ENCODE data around the gene TMEM132C. TPM values are rescaled to one million over a fixed set of nuclear protein-coding genes. Genes with fewer than 3 reads are reported as not detected.

The TMEM132C gene
- total RNA-seq, 2 experiments from 2014 or later = not detected

- no peaks in the 10 kb centered on the region for H3K36me3 Mint-ChIP-seq
- no peaks in the 10 kb centered on the region for H3K27me3 Mint-ChIP-seq
- ATAC-seq (ENCODE audit: low read depth) (no peak), DNase-seq (no peak)
- H3K4me3 Mint-ChIP-seq = no peak overlapping the region
- no peaks in the 10 kb centered on the region for H3K4me1 Mint-ChIP-seq
- POLR2A ChIA-PET = no interaction called here
- H3K9me3 Mint-ChIP-seq = peaks cover 5% of the 10 kb centered on the region
- H3K27ac Mint-ChIP-seq = no peak overlapping the region
These were observed 298.0 kb downstream of the TMEM132C start for GRCh38 chr12:128564956-128565355.

- no peaks in the 10 kb centered on the region for H3K27me3 Mint-ChIP-seq
- POLR2A ChIA-PET = no interaction called here
These were observed 300.8 kb downstream of the TMEM132C start for GRCh38 chr12:128567730-128568129.

DNA sequence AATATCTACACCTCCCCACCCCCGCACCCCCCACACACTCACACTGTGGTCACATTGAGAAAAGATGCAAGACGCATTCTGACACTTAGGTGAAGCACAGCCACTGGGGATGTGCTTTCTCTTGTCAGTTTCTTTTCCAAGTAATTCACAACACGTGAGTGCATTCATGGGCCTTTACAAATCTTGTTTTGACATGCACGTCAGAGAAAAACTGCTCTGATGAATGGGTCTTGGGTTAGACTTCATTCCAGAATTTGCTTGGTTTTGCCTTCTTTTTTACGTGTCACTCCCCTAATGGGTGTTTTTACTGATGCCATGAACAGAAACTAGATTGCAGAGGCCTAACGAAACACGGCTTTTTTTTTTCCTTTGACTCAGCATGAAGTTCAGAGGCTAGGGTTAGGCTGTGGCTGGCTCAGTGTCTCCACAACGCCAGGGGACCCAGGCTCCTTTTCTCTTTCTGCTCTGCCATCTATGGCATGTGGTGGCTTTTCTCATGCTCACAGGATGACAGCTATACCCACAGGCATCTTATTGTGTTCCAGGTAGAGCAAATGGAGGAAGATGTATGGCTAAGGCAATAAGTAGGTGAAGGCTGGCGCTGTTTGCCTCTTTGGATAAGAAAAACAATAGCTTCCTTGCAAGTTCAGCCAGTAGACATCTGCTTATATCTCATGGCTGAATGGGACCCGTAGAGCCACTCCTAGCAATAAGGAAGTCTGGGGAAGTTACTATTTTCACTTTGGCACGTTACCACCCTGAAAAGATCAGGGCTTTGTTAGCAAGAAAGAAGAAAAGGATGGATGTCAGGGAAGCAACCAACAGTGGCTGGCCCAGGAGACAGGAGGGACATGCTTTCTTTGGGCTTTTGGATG, 303.5 kb downstream of the TMEM132C start:
- Mint-ChIP-seq H3K27me3 (no peaks in the 10 kb centered on the region), H3K9me3 (peaks cover 4% of the 10 kb centered on the region), H3K36me3 (no peaks in the 10 kb centered on the region), H3K27ac (no peak overlapping the region), H3K4me3 (no peak overlapping the region), H3K4me1 (no peaks in the 10 kb centered on the region)
- ATAC-seq (ENCODE audit: low read depth) = no peak
- DNase-seq = no peak
- POLR2A ChIA-PET = no interaction called here

More at GRCh38 chr12:128567730-128568129, 300.8 kb downstream of the TMEM132C start:
- H3K27ac Mint-ChIP-seq = no peak overlapping the region
- ATAC-seq (ENCODE audit: low read depth) = no peak
- no peaks in the 10 kb centered on the region for H3K9me3 Mint-ChIP-seq
- no peak overlapping the region for H3K4me3 Mint-ChIP-seq
- DNase-seq = no peak
- H3K36me3 Mint-ChIP-seq = no peaks in the 10 kb centered on the region
- H3K4me1 Mint-ChIP-seq = no peaks in the 10 kb centered on the region

- H3K9me3 Mint-ChIP-seq = peaks cover 4% of the 10 kb centered on the region
- no peaks in the 10 kb centered on the region for H3K27me3 Mint-ChIP-seq
- ATAC-seq (ENCODE audit: low read depth) (no peak), DNase-seq (no peak)
- H3K4me3 Mint-ChIP-seq = no peak overlapping the region
- POLR2A ChIA-PET = no interaction called here
- no peak overlapping the region for H3K27ac Mint-ChIP-seq
- no peaks in the 10 kb centered on the region for H3K36me3 Mint-ChIP-seq
- H3K4me1 Mint-ChIP-seq = no peaks in the 10 kb centered on the region
These were observed 305.2 kb downstream of the TMEM132C start for GRCh38 chr12:128571906-128572810.

- Mint-ChIP-seq H3K27me3 (no peaks in the 10 kb centered on the region), H3K36me3 (no peaks in the 10 kb centered on the region), H3K27ac (no peak overlapping the region), H3K4me1 (no peaks in the 10 kb centered on the region), H3K9me3 (peaks cover 8% of the 10 kb centered on the region), H3K4me3 (no peak overlapping the region)
- ATAC-seq (ENCODE audit: low read depth) (no peak), DNase-seq (no peak)
- POLR2A ChIA-PET = no interaction called here
These were observed 306.9 kb downstream of the TMEM132C start for GRCh38 chr12:128573907-128574306.

DNA sequence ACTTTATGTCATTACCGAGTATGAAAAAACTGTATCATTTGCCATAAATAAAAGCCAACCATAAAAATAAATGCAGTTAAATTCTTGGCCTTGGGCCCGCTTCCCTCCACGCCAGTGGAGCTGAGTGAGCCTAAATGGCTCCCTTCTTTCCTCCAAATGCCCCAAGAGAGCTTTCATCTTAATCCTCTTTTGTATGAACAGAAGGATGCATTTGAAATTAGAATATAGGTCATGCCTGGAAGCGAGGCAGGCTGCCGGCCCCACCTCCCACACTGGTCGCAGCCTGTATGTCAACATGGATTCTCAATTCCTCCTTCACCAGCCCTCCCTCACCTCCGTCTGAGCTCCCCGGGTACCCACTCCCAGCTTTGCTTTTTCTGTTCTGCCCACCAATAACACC, 311.1 kb downstream of the TMEM132C start:
- Mint-ChIP-seq H3K4me3 (no peak overlapping the region), H3K27ac (no peak overlapping the region), H3K9me3 (peaks cover 8% of the 10 kb centered on the region), H3K27me3 (no peaks in the 10 kb centered on the region), H3K4me1 (no peaks in the 10 kb centered on the region), H3K36me3 (no peaks in the 10 kb centered on the region)
- ATAC-seq (ENCODE audit: low read depth) (no peak), DNase-seq (no peak)
- POLR2A ChIA-PET = no interaction called here

DNA sequence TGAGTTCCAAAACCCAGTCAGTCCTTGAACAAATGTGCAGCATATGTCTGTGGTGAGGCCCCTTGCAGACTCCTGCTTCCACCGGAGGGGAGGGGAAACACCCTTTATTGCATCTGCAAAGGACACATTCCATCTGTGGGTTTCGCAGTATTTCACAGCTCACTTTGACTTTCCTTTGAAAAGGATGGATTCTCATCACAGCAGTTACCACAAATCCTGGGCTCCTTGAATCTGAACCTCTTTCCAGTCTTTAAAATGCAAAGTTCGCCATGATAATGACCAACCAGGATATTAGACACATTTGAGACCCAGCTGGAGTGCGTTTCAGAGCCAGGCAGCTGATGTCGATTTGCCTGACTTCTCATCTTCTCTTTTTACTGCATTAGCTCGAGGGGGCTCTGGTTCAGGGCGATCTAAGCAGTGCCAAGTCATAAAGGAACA, 314.4 kb downstream of the TMEM132C start:
- ATAC-seq (ENCODE audit: low read depth) = no peak
- no peak for DNase-seq
- POLR2A ChIA-PET = no interaction called here
- no peaks in the 10 kb centered on the region for H3K27me3 Mint-ChIP-seq
- no peak overlapping the region for H3K27ac Mint-ChIP-seq
- no peaks in the 10 kb centered on the region for H3K4me1 Mint-ChIP-seq
- H3K36me3 Mint-ChIP-seq = no peaks in the 10 kb centered on the region
- H3K9me3 Mint-ChIP-seq = peaks cover 4% of the 10 kb centered on the region
- H3K4me3 Mint-ChIP-seq = no peak overlapping the region

DNA sequence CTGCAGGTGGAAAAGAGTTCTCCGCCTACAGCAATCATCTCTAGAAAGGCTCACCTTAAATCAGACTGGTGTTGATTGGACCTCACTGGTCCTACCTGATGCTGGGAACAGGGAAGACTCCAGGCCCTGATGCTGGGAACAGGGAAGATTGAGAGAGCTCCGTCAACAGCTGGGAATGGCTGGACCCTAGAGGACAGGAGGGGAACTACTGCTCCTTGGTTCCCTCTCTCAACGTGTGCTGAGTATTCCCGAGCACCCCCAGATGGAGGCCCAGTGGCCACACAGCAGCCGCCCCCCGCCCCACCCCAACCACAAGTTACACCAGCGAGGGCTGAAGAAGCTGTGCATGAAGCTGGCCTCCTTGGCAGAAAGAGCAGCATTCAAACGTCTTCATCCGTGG, 316.5 kb downstream of the TMEM132C start:
- Mint-ChIP-seq H3K9me3 (no peaks in the 10 kb centered on the region), H3K36me3 (no peaks in the 10 kb centered on the region), H3K4me3 (no peak overlapping the region), H3K27ac (no peak overlapping the region), H3K4me1 (no peaks in the 10 kb centered on the region), H3K27me3 (no peaks in the 10 kb centered on the region)
- POLR2A ChIA-PET = no interaction called here
- no peak for ATAC-seq (ENCODE audit: low read depth)
- no peak for DNase-seq

GRCh38 chr12:128586451-128587029, 319.6 kb downstream of the TMEM132C start:
- no peaks in the 10 kb centered on the region for H3K27me3 Mint-ChIP-seq
- DNase-seq (no peak), ATAC-seq (ENCODE audit: low read depth) (no peak)
- no peaks in the 10 kb centered on the region for H3K9me3 Mint-ChIP-seq
- H3K4me1 Mint-ChIP-seq = no peaks in the 10 kb centered on the region
- H3K27ac Mint-ChIP-seq = no peak overlapping the region
- POLR2A ChIA-PET = no interaction called here
- no peaks in the 10 kb centered on the region for H3K36me3 Mint-ChIP-seq
- no peak overlapping the region for H3K4me3 Mint-ChIP-seq

DNA sequence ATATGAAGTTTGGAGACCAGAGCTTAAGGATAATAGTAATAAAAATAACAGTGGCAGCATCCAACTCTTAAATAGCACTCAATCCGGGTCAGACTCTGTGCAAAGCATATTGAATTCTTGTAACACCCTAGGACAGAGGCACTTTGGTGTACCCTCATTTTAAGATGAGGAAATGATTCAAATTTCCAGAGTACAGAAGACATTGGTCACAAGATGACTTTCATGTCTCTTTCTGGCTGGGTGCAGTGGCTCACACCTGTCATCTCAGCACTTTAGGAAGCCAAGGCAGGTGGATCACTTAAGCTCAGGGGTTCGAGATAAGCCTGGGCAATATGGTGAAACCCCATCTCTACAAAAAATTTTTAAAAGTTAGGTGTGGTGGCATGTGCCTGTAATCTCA, 320.9 kb downstream of the TMEM132C start:
- no peak overlapping the region for H3K27ac Mint-ChIP-seq
- ATAC-seq (ENCODE audit: low read depth) = no peak
- no peaks in the 10 kb centered on the region for H3K27me3 Mint-ChIP-seq
- no peaks in the 10 kb centered on the region for H3K9me3 Mint-ChIP-seq
- H3K4me1 Mint-ChIP-seq = no peaks in the 10 kb centered on the region
- POLR2A ChIA-PET = no interaction called here
- H3K4me3 Mint-ChIP-seq = no peak overlapping the region
- DNase-seq = no peak
- no peaks in the 10 kb centered on the region for H3K36me3 Mint-ChIP-seq

- no peak overlapping the region for H3K27ac Mint-ChIP-seq
These were observed 325.3 kb downstream of the TMEM132C start for GRCh38 chr12:128592220-128592744.

DNA sequence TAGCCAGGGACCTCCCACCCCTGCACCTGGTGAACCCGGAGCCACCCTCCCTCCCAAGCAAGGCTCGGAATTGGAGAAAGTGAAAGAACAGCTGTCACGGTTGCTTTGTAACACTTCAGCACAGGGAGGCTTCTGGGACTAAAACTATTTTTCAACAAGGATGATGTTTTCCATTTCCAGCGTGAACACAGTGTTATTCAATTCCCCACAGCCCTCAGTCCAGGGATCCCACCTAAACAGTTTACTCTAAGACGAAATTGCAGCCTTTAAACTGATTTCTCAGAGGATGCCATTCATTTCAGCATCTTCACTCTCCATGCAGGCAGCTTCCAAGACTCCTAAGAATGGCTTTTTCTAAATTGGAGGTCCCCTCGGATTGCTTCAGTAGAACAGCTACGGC, 327.6 kb downstream of the TMEM132C start:
- Mint-ChIP-seq H3K36me3 (no peaks in the 10 kb centered on the region), H3K4me3 (no peak overlapping the region), H3K27me3 (no peaks in the 10 kb centered on the region), H3K4me1 (no peaks in the 10 kb centered on the region), H3K27ac (no peak overlapping the region), H3K9me3 (no peaks in the 10 kb centered on the region)
- DNase-seq (no peak), ATAC-seq (ENCODE audit: low read depth) (no peak)
- POLR2A ChIA-PET = no interaction called here

More at GRCh38 chr12:128592220-128592744, 325.3 kb downstream of the TMEM132C start:
- Mint-ChIP-seq H3K9me3 (no peaks in the 10 kb centered on the region), H3K4me3 (no peak overlapping the region), H3K36me3 (no peaks in the 10 kb centered on the region), H3K27me3 (no peaks in the 10 kb centered on the region), H3K4me1 (no peaks in the 10 kb centered on the region)
- POLR2A ChIA-PET = no interaction called here
- no peak for ATAC-seq (ENCODE audit: low read depth)
- no peak for DNase-seq

DNA sequence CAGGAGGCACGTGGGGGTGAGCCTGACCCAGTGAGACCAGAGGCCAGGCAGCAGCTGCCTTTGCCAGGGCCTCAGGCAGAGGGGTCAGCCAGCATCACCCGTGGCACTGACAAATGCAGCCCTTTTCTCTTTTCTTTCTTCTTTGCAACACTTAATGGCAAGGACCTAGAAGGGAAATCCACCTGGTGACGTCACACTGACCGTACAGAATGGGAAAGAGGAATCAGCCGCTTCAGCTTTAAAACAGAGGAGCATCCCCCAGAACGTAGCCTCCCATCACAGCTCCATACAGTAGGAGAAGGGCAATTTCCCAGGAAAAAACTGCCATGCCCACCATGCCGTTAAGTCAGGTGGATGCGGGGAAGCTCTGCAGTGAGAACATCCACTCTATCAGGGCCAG, 328.6 kb downstream of the TMEM132C start:
- H3K9me3 Mint-ChIP-seq = peaks cover under 1% of the 10 kb centered on the region
- POLR2A ChIA-PET = no interaction called here
- H3K27ac Mint-ChIP-seq = no peak overlapping the region
- no peak overlapping the region for H3K4me3 Mint-ChIP-seq
- H3K27me3 Mint-ChIP-seq = no peaks in the 10 kb centered on the region
- no peak for DNase-seq
- no peak for ATAC-seq (ENCODE audit: low read depth)
- H3K4me1 Mint-ChIP-seq = no peaks in the 10 kb centered on the region
- H3K36me3 Mint-ChIP-seq = no peaks in the 10 kb centered on the region
